HG03469 (cell line): ENCODE measurements around the gene RHCE.
A peak's percentile ranks its signal among the peaks of the same experiment; 100 is the strongest.
"Not testable (repeated sequence)": the region's sequence is repeated elsewhere in the genome, so short reads cannot be mapped to it uniquely, and the experiment has no call there.

Experiments used
- ATAC-seq: cut with Tn5 transposase; IDR thresholded peaks from one replicate; pipeline ENCODE4 v1.9.1; 2021; ENCODE audit warnings: mild to moderate bottlenecking, moderate library complexity, moderate number of reproducible peaks; ENCODE audit not compliant: unreplicated experiment

RHCE gene

GRCh38 chr1:25433389-25434186 is 13.0 kb upstream of the RHCE start:
- ATAC-seq = no peak

GRCh38 chr1:25432749-25433388 is 12.2 kb upstream of the RHCE start:
- no peak for ATAC-seq

- ATAC-seq = no peak
Observed at GRCh38 chr1:25431955-25432719, 11.5 kb upstream of the RHCE start.

- ATAC-seq = no peak
Observed at GRCh38 chr1:25430967-25431881, 10.6 kb upstream of the RHCE start.

GRCh38 chr1:25430073-25430966 is 9.7 kb upstream of the RHCE start, which contains the start of gene MACO1:
MACO1 (plus strand) TSS chr1:25430897; CDS start chr1:25431099, 202 bp downstream.
- ATAC-seq = peak; percentile 63

- ATAC-seq = no peak
Observed at GRCh38 chr1:25428475-25429166, 8.0 kb upstream of the RHCE start.

GRCh38 chr1:25427696-25428095 is 7.1 kb upstream of the RHCE start:
- no peak for ATAC-seq

- no peak for ATAC-seq
Observed at GRCh38 chr1:25425098-25426085, 4.8 kb upstream of the RHCE start.

- not testable (repeated sequence) for ATAC-seq
Observed at GRCh38 chr1:25423206-25423605, 2.6 kb upstream of the RHCE start.

GRCh38 chr1:25419339-25419738 is 1.3 kb downstream of the RHCE start:
- ATAC-seq = not testable (repeated sequence)

GRCh38 chr1:25417280-25417679 is 3.3 kb downstream of the RHCE start:
- not testable (repeated sequence) for ATAC-seq

GRCh38 chr1:25414578-25414977 is 6.0 kb downstream of the RHCE start:
- ATAC-seq = not testable (repeated sequence)

GRCh38 chr1:25414157-25414556 is 6.5 kb downstream of the RHCE start:
- ATAC-seq = not testable (repeated sequence)

GRCh38 chr1:25412872-25413623 is 7.6 kb downstream of the RHCE start:
- ATAC-seq = not testable (repeated sequence)

GRCh38 chr1:25409641-25410427 is 10.8 kb downstream of the RHCE start:
- ATAC-seq = not testable (repeated sequence)

GRCh38 chr1:25405731-25406305 is 14.8 kb downstream of the RHCE start:
- ATAC-seq = not testable (repeated sequence)
